Measurements from ENCODE around the gene KDM5A.
"Not testable (repeated sequence)": the region's sequence is repeated elsewhere in the genome, so short reads cannot be mapped to it uniquely, and the experiment has no call there.

The KDM5A gene

DNA sequence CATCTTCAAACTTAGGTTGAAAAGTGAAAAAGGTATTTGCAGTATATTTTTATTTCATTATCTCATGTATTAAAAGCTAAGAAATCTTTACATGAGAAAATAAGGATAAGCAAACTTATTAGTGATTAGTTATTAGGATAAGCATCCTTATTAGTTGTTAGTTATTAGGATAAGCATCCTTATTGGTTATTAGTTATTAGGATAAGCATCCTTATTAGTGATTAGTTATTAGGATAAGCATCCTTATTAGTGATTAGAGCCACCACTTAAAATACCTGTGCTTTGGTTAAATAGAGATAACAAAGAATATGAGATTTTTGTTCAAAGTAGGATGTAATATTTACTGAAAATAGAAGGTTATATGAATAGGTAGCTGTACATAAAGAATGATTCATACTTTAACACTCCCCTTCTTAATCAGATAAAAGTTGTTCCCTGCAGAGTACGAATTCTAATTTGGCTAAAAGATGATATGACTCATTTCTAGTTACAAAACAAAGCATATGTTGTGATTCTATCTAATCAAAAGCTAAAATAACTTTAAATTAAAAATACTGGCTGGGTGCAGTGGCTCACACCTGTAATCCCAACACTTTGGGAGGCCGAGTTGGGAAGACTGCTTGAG, 56.4 kb downstream of the KDM5A start:
- DNase-seq = no peak

- no peak for DNase-seq
These were observed 57.8 kb downstream of the KDM5A start for GRCh38 chr12:331287-331686.

GRCh38 chr12:325906-326305, 63.2 kb downstream of the KDM5A start:
- DNase-seq = no peak

DNA sequence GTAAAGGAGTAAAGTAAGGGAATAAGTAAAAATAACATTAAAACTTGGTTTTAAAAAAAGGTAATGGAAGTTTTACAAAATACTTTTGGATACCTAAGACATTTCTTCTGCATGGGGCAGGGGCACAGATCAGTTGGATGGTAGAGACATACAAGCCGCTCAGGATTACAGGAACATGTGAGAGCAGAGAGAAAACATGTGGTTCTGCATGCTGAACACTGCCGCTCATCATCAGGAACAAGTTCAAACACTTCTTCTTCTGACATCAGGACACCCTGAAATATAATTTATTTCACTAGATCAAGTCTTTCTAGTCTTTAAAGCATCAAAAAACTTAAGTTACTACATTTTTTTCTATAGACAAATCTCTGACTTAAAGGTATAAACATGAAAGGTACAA, 65.6 kb downstream of the KDM5A start:
- DNase-seq = no peak

DNA sequence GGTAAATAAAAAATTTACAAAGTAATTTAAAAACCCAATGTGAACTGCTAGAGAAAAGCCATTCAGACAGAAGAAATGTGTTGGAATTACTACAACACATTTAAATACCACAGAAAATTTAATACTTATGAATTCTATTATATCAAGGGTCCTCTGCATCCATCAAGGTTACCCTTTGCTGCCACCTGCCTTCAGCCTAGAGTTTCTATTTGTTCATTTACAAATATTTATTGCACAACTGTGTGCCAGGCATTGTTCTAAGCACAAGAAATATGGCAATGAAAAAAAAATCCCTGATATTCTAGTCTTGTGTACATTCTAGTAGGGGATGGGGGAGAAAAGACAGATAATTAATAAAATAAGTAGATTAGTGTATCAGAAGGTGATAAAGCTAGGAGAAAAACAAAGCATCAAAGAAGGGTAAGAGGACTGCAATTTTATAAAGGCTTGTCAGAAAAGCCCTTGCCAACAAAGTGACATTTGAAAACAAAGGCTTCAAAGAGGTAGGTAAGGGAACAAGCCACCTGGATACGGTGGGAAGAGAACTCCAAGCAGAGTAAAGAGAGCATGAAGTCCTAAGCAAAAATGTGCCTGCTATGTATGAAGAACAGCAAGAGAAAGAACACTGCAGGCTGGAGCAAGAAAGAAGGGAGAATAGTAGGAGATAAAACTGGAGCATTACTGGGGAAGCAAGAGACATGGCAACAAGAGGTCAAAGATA, 67.4 kb downstream of the KDM5A start:
- DNase-seq = no peak

- no peak for DNase-seq
These were observed 70.2 kb downstream of the KDM5A start for GRCh38 chr12:318759-319515.

- no peak for DNase-seq
These were observed 80.6 kb downstream of the KDM5A start for GRCh38 chr12:308511-308910.

GRCh38 chr12:307406-307805, 81.7 kb downstream of the KDM5A start:
- DNase-seq = no peak

GRCh38 chr12:304805-305204, 84.3 kb downstream of the KDM5A start:
- DNase-seq = no peak

DNA sequence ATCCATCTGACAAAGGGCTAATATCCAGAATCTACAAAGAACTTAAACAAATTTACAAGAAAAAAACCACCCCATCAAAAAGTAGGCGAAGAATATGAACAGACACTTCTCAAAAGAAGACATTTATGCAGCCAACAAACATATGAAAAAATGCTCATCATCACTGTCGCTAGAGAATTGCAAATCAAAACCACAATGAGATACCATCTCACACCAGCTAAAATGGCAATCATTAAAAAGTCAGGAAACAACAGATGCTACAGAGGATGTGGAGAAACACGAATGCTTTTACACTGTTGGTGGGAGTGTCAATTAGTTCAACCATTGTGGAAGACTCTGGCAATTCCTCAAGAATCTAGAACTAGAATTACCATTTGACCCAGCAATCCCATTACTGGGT, 86.4 kb downstream of the KDM5A start:
- not testable (repeated sequence) for DNase-seq

DNA sequence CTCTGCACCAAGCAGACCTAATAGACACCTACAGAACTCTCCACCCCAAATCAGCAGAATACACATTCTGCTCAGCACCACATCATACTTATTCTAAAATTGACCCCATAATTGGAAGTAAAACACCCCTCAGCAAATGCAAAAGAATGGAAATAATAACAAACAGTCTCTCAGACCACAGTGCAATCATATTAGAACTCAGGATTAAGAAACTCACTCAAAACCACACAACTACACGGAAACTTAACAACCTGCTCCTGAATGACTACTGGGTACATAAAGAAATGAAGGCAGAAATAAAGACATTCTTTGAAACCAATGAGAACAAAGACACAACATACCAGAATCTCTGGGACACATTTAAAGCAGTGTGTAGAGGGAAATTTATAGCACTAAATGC, 89.0 kb downstream of the KDM5A start:
- DNase-seq = not testable (repeated sequence)

GRCh38 chr12:299511-299910, 89.6 kb downstream of the KDM5A start:
- not testable (repeated sequence) for DNase-seq

DNA sequence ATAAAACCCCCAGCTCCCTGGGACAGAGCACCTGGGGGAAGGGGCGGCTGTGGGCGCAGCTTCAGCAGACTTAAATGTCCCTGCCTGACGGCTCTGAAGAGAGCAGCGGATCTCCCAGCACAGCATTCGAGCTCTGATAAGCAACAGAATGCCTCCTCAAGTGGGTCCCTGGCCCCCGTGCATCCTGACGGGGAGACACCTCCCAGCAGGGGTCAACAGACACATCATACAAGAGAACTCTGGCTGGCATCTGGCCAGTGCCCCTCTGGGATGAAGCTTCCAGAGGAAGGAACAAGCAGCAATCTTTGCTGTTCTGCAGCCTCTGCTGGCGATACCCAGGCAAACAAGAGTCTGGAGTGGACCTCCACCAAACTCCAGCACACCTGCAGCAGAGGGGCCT, 91.1 kb downstream of the KDM5A start:
- DNase-seq = not testable (repeated sequence)

DNA sequence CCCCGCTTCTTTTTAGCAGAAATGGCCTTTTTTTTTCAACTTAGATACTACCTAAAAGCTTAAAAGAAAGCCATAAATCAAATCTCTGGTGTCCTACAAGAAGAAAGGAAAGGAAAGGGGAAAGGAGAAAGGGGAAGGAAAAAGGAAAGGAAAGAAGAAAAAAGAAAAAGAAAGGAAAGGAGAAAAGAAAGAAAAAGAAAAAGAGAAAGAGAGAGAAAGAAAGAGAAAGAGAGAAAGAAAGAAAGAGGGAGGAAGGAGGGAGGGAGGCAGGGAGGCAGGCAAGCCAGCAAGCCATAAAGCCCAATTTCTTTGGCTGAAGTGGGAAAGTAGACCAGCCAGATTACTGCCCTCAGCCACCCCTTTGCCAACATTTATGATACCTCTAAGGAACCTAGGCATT, 94.0 kb downstream of the KDM5A start:
- DNase-seq = no peak

DNA sequence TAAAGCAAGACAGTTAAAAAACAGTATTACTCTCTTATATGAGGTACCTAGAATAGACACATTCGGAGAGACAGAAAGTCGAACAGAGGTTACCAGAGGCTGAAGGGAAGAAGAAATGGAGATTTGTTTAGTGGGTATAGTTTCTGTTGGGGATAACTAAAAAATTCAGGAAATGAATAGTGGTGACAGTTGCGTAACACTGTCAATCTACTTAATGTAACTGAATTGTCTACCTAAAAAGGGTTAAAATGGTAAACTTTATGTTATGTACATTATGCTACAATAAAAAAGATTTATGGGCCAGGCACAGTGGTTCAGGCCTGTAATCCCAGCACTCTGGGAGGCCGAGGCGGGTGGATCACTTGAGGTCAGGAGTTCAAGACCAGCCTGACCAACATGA, 95.9 kb downstream of the KDM5A start:
- DNase-seq = peak in 1 of 4 experiments; percentile 17

DNA sequence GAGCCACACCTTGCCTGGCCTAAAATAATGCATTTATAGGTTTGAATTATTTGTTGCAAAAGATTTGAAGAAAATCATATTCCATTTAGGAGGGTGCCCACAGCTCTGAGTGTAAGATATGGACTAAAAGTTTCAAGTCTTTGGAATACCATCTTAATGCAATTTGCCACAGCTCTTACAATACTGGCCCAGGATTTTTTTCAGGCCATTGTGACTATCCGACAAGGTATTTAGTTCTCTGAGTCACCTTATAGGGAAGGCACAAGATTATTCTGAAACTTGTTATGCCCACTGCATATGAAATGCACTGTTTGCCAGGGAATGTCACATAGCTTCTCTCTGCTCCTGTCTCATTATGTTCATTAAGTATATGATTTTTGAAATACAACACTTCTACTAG, 96.9 kb downstream of the KDM5A start:
- no peak for DNase-seq

DNA sequence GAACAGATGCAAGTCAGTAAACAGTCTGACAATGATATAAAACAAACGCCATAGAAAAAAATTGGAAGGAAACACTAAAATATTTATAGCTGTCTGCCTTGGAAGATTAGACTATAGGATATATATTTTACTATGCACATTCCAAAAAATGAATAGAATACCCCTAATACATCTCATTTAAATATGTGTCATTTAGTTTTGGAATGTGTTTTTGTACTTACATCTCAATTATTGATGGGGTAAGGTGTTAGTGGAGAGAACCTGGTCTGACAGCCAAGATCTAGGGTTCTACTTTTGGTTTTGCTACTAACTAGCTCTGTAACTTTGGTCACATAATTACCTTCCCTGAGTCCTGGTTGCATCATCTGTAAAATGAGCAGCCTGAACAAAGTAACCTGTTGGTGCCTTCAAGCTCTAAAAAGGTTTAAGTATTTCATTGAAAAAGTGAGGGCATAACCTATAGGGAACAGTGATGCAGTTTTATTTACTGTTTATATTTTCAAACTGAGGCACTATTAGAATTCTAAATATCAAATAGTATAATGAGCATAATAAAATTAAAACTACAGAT, 97.9 kb downstream of the KDM5A start:
- DNase-seq = no peak

GRCh38 chr12:288687-289086, 100.4 kb downstream of the KDM5A start:
- DNase-seq = no peak

- no peak for DNase-seq
These were observed 102.4 kb downstream of the KDM5A start for GRCh38 chr12:286531-287300.

DNA sequence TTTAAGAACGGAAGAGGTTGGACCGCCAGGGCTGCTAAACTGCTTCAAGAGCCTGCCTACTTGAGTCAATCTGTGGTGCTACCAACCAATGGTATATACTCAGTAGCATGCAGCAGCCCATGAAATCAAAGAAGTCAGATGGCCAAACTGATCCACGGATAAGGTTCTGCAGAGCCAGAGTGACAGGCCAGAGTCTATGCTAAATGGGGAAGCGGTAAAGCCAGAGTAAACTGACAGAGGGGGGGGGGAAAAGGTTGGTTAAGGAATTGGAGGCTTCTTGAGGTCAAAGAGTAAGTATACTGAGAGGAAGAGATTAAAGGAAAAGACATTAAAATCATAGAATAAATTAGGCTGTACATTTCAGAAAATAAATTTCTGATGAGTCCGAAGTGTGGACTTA, 111.1 kb downstream of the KDM5A start:
- no peak for DNase-seq

- DNase-seq = no peak
These were observed 113.3 kb downstream of the KDM5A start for GRCh38 chr12:275812-276211.

DNA sequence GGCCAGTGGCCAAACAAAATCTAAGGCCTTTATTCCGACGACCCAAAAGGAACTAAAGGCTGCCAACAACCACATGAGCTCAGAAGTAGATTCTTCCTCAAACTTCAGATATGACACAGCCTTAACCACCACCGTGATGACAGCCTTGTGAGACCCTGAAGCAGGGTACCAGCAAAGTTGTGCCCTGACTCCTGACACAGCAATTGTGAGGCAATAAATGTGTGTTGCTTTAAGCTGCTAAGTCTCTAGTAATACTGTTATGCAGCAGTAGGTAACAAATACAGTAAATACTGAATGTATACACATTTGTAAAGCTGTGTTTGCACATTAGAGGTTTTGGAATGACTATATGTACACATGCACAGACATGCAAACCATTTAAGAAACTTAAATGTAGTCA, 115.7 kb downstream of the KDM5A start:
- peak; percentile 39 to 64 (median 44) for DNase-seq

DNA sequence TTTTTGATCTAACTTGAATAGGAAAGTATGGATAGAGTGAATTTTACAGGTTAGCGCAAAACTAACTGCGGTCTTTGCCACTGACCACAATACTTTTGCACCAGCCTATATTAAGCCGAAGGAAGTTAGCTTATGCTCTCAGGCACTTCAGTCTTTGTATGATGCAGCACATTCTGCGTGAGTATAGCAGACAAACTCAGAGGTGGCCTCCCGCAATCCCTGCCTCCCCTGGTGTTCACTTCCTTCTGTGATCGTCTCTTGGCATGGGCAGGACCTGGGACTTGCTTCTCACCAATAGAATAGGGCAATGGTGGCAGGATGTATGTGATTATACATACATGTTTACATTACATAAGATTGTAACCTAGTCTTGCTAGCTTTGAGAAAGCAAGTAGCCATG, 116.2 kb downstream of the KDM5A start:
- peak in 3 of 4 experiments; percentile 4 to 27 (median 6) for DNase-seq

Data from suppressor macrophage (primary cell).